Measurements from ENCODE around the gene KSR1. TPM values are rescaled to one million over a fixed set of nuclear protein-coding genes. Genes with fewer than 3 reads are reported as not detected.

KSR1 gene
- total RNA-seq, 4 donors from 2014 or later: 10.4 to 17.7 (median 13.2) TPM

GRCh38 chr17:27550291-27550930 lies 94.2 kb downstream of the KSR1 start:
- H3K4me3 ChIP-seq: no peak overlapping the region
- in situ Hi-C loops (cut with MboI; ENCODE audit: low sequenced_read_pairs in 4 of 4) (no loop called here), intact Hi-C loops (cut with DNase I; ENCODE audit: low total_unique reads) (no loop called here)
- H3K4me1 ChIP-seq: peaks cover 0 to 11% of the 10 kb centered on the region in 2 donors
- DNase-seq: no peak
- no peaks in the 10 kb centered on the region for H3K9me3 ChIP-seq
- H3K27ac ChIP-seq: no peak overlapping the region
- no peak for ATAC-seq
- no peaks in the 10 kb centered on the region for H3K27me3 ChIP-seq
- no peaks in the 10 kb centered on the region for H3K36me3 ChIP-seq
- no peak for TF ChIP-seq POLR2A (IDR thresholded peaks at IDR 0.05)
- TF ChIP-seq, protein P1, sequence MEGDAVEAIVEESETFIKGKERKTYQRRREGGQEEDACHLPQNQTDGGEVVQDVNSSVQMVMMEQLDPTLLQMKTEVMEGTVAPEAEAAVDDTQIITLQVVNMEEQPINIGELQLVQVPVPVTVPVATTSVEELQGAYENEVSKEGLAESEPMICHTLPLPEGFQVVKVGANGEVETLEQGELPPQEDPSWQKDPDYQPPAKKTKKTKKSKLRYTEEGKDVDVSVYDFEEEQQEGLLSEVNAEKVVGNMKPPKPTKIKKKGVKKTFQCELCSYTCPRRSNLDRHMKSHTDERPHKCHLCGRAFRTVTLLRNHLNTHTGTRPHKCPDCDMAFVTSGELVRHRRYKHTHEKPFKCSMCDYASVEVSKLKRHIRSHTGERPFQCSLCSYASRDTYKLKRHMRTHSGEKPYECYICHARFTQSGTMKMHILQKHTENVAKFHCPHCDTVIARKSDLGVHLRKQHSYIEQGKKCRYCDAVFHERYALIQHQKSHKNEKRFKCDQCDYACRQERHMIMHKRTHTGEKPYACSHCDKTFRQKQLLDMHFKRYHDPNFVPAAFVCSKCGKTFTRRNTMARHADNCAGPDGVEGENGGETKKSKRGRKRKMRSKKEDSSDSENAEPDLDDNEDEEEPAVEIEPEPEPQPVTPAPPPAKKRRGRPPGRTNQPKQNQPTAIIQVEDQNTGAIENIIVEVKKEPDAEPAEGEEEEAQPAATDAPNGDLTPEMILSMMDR (IDR thresholded peaks at IDR 0.05 in 4 of 5, conservative IDR thresholded peaks at IDR 0.05 in 1 of 5): no peak

DNA sequence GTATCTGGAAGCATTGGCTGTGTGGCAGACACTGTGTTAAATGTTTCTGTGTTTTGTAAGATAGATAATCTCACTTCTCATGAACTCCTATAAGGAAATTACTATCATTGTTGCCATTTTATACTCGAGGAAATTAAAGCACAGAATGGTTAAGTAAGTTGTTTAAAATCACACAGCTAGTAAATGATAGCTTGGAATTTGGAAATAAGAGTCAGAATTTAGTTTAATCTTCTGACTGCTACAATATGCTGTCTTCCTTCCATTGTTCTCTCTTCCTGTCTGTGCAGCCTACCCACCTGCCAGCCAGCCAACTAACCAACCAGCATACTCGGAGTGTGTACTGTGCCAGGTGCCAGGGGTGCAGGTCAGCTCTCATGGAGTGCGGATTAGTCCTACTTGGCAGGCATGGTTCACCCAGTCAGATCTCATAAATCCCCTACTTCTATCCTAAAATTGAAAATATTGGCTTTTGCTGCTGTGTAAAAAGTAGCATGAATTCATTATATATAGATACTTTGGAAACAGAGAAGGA lies 94.8 kb downstream of the KSR1 start:
- in situ Hi-C loops (cut with MboI; ENCODE audit: low sequenced_read_pairs in 4 of 4): no loop called here
- DNase-seq (no peak), ATAC-seq (no peak)
- intact Hi-C loops (cut with DNase I; ENCODE audit: low total_unique reads): no loop called here
- Histone ChIP-seq H3K4me1 (peaks cover 0 to 11% of the 10 kb centered on the region in 2 donors), H3K27me3 (no peaks in the 10 kb centered on the region), H3K36me3 (no peaks in the 10 kb centered on the region), H3K9me3 (no peaks in the 10 kb centered on the region), H3K27ac (no peak overlapping the region), H3K4me3 (no peak overlapping the region)
- TF ChIP-seq, protein P1 (IDR thresholded peaks at IDR 0.05 in 4 of 5, conservative IDR thresholded peaks at IDR 0.05 in 1 of 5): no peak
- TF ChIP-seq POLR2A (IDR thresholded peaks at IDR 0.05): no peak

DNA sequence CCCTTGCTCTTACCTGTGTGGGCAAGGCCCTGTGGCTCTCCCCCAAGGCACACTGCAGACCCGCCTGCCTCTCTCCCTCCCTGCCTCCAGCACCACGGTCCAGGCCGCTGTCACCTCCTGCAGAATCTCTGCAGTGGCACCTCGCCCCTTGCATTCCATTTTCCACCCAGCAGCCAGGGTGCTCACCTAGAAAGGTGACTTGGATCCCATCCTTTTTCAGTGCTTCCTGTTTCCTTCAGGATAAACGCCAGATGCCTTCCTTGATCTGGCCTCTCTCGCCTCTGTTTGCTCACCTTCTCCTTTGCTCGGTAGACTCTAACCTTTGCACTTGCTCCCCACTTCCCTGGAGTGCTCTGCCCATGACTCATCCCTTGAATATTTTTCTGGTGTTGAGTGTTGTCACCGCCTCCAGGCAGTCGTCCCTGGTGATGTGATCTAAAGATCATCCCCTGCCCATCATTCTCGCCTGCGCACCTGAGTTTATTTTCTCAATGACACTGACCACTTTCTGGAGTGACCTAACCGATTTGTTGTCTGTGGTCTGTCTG lies 95.5 kb downstream of the KSR1 start:
- in situ Hi-C loops (cut with MboI; ENCODE audit: low sequenced_read_pairs in 4 of 4) (no loop called here), intact Hi-C loops (cut with DNase I; ENCODE audit: low total_unique reads) (no loop called here)
- DNase-seq (no peak), ATAC-seq (no peak)
- Histone ChIP-seq H3K4me1 (peaks cover 2 to 14% of the 10 kb centered on the region in 2 donors), H3K27ac (no peak overlapping the region), H3K27me3 (no peaks in the 10 kb centered on the region), H3K9me3 (no peaks in the 10 kb centered on the region), H3K36me3 (no peaks in the 10 kb centered on the region), H3K4me3 (no peak overlapping the region)
- TF ChIP-seq POLR2A (IDR thresholded peaks at IDR 0.05): no peak
- TF ChIP-seq, protein P1 (IDR thresholded peaks at IDR 0.05 in 4 of 5, conservative IDR thresholded peaks at IDR 0.05 in 1 of 5): no peak

- intact Hi-C loops (cut with DNase I; ENCODE audit: low total_unique reads) (no loop called here), in situ Hi-C loops (cut with MboI; ENCODE audit: low sequenced_read_pairs in 4 of 4) (no loop called here)
- H3K9me3 ChIP-seq: no peaks in the 10 kb centered on the region
- TF ChIP-seq, protein P1 (IDR thresholded peaks at IDR 0.05 in 4 of 5, conservative IDR thresholded peaks at IDR 0.05 in 1 of 5): no peak
- no peak for TF ChIP-seq POLR2A (IDR thresholded peaks at IDR 0.05)
- H3K36me3 ChIP-seq: no peaks in the 10 kb centered on the region
- ATAC-seq (no peak), DNase-seq (no peak)
- no peak overlapping the region for H3K27ac ChIP-seq
- no peak overlapping the region for H3K4me3 ChIP-seq
- H3K27me3 ChIP-seq: no peaks in the 10 kb centered on the region
- peaks cover 3 to 14% of the 10 kb centered on the region in 2 donors for H3K4me1 ChIP-seq
These were observed 96.1 kb downstream of the KSR1 start for GRCh38 chr17:27552276-27552732.

Measured in gastrocnemius medialis (tissue), 4 donors.